ENCODE results near the gene TLR8.

DNA sequence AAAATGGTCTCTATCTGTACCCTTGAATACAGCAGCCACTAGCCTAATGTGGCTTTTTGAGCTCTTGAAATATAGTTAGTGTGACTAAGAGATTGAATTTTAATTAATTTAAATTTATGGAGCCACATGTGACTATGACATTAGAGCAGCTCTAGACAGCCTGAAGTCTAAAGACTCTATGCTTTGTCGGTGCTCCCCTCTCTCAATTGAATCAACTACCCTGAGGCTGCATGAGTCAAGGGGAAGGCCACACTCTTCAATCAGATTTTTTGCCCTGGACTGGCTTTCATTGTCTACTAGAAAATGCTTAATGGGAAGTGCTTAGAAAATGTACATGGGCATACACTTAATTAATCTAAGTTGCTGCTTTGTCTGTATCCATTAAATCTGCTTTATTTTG lies 27.9 kb upstream of the TLR8 start:
- TF ChIP-seq, protein P1, sequence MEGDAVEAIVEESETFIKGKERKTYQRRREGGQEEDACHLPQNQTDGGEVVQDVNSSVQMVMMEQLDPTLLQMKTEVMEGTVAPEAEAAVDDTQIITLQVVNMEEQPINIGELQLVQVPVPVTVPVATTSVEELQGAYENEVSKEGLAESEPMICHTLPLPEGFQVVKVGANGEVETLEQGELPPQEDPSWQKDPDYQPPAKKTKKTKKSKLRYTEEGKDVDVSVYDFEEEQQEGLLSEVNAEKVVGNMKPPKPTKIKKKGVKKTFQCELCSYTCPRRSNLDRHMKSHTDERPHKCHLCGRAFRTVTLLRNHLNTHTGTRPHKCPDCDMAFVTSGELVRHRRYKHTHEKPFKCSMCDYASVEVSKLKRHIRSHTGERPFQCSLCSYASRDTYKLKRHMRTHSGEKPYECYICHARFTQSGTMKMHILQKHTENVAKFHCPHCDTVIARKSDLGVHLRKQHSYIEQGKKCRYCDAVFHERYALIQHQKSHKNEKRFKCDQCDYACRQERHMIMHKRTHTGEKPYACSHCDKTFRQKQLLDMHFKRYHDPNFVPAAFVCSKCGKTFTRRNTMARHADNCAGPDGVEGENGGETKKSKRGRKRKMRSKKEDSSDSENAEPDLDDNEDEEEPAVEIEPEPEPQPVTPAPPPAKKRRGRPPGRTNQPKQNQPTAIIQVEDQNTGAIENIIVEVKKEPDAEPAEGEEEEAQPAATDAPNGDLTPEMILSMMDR (IDR thresholded peaks at IDR 0.05), result no peak
- TF ChIP-seq POLR2A (IDR thresholded peaks at IDR 0.05), result no peak

Measured in gastroesophageal sphincter (tissue), 3 donors.